ENCODE results near the gene GPR137C.

GPR137C gene, protein sequence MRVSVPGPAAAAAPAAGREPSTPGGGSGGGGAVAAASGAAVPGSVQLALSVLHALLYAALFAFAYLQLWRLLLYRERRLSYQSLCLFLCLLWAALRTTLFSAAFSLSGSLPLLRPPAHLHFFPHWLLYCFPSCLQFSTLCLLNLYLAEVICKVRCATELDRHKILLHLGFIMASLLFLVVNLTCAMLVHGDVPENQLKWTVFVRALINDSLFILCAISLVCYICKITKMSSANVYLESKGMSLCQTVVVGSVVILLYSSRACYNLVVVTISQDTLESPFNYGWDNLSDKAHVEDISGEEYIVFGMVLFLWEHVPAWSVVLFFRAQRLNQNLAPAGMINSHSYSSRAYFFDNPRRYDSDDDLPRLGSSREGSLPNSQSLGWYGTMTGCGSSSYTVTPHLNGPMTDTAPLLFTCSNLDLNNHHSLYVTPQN

DNA sequence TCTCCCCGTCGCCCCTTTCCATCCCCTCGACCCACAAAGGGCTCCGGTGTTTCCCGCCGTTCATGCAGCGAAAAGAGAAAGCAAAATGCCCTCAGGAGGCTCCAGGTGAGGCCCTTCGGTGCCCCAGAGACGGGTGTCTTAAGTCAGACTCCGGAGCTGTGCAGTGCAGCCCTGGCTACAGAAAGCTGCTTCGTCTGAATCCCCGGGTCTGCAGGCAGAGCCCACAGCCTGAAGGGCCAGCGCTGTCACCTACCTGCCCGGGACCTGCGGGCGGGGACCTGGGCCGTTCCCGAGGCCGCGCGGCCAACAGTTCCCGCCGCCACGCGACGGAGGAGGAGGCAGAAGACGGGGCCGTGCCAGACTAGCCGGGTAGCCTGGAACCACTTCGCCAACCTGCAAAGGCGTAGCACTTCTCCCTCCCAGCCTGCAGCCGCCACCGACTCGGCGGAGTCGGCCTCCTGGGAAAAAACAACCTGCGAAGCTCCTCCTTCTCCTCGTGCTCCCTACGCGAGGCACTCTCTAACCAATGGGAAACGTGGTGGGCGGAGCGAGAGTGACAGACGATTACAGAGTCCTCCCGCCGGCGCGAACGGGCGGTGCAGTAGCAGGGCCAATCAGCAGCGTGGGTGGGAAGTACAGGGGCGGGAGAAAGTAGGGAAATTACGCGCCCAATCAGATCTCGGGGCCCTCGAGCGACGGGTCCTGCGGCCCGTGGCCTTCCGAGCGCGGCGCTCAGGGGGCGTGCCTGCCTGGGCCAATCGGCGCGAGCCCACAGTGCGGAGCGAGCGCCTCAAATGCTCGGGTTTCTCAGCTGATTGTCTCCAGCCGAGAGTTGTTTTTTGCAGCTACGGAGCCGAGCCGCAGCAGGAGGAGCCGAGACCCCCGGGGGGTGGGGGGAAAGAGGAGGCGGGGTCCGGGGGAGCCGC is at the start of gene GPR137C, which contains the start of gene TXNDC16:
TSS of gene GPR137C (plus strand) at position 774 of the 926 bp plus-strand sequence. CDS start 312 bp downstream, outside the sequence.
TSS of gene TXNDC16 (minus strand) at position 443 of the 926 bp plus-strand sequence. CDS start 8,948 bp downstream, outside the sequence.
- DNase-seq (ENCODE audit: low read depth in 3 of 3), result peak; percentile 99 to 100 (median 99)

DNA sequence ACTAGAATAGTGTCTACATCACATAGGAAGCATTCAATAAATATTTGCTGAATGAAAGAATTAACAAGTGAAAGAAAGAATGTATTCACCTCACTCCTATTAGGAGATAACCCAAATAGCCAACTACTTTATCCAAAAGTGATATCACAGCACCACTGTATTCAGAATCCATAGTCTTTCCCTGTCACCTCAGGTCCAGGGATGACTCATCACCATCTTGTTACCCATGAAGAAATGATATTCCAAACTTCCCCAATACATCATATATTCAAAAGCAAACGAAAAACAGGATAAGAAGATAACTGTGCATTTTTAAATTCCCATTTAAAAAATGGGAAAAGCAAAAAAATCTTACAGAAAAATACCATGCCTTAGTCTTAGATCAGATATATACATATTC is 39.4 kb upstream of the GPR137C start:
- DNase-seq (ENCODE audit: low read depth in 3 of 3), result no peak

DNA sequence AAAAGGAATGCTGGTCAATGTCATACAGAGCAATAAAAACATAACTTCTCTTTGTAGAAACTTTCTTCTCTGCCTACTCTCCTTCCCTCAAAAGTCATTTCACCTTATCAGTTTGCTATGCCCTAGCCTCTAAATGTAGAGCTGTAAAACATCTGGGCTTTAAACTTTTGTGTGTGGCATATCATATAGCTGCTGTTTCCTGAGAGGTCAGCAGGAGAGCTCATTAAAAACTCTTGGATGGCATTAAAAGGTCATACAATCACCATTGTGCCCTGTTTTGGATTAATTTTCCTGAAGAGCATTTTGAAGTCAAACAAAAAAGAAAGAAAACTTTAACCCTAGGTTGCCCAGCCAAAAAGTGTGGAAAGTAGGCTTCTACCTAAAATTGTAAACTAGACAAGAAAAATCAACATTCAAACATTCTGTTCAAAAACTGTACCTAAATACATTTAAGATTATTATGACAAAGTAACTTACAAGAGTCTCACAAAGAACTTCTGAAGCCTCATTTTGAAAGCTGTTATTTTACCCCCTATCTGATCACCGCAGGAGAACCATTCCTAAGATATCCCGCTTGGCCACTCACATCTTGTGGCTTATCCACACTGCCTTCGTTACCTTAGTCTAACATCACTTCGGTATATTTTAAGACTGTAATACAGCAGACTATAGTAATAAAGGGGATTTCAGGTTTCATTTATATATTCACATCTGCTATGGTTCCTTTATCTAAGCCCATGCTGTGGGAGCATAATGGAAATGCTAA is 38.4 kb upstream of the GPR137C start:
- no peak for DNase-seq (ENCODE audit: low read depth in 3 of 3)

DNA sequence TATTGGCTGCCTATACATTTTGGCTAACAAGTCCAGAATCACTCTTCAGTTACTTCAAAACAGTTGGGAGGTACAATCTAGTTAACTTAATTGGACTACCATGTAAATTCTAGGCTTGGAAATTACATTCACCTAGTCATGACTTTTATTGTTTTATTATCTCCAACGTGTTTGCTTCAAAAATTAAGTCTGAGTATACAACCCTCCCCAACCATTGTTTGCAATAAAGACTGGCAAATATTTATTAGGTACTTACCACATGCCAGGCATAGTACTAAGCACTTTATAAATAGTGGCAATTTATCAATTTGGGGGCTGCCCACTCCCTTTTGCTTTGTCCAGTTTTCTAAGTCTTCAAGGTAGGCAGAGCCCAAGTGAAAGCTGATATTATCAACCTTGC is 30.6 kb upstream of the GPR137C start:
- DNase-seq (ENCODE audit: low read depth in 3 of 3), result no peak

DNA sequence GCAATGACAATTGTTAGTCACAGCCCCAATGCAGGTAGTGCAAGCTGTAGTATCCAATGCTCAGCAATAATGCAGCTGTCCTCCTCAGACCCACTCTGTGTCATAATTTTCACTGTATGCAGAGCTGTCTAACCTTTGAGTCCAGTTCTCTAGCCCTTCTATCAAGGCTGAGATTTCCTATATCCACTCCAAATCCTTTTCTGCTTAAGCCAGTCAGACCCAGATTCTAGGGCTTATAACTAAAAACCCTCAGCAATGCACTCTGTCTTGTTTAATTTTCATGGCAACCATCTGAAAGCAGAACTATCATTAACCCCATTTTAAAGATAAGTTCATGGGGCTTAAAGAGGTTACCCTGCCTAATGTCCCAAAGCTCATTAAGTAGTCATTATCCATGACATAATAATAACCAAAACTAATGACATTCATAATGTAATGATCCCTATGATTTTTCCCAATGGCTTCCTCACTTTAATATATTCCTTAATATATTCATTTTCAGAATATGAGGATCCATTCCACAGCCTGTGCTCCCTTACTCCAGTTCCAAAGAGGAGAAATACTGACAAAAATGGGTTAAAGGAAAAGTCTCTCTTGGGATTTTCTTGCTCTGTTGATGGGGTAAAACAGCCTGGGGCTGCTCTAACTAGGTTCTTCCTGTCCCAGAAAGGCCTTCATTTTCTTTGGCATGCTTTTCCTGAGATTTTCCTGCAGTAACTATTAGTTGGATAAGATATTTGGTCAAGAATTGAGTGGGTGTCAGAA is 29.9 kb upstream of the GPR137C start:
- DNase-seq (ENCODE audit: low read depth in 3 of 3), result no peak

DNA sequence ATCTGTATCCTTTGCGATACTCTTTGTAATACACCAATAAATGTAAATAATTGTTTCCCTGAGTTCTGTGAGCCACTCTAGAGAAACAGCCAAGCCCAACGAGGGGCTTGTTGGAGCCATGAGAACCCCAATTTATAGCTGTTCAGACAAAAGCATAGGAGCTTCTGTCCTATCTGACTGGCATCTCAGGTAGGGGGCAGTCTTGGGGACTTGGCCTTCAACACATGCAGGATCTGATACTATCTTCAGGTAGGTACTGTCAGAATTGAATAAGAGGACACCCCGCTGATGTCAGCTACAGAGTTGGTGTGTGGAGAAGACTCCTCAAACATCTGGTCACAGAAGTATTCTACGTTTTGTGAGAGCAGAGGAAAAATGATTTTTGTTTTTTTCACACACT is 25.6 kb upstream of the GPR137C start:
- DNase-seq (ENCODE audit: low read depth in 3 of 3), result no peak

DNA sequence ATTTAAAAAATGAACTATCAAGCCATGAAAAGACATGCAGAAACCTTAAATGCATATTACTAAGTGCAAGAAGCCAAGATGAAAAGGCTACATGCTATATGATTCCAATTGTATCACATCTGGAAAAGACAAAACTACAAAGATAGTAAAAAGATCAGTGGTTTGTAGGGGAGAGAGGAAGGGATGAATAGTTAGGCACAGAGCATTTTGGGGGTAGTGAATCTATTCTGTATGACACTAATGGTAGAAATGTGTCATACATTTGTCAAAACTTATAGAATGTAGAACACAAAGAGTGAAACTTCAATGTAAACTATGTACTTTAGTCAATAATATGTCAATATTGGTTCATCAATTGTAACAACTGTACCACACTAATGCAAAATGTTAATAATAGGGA is 21.2 kb upstream of the GPR137C start:
- no peak for DNase-seq (ENCODE audit: low read depth in 3 of 3)

DNA sequence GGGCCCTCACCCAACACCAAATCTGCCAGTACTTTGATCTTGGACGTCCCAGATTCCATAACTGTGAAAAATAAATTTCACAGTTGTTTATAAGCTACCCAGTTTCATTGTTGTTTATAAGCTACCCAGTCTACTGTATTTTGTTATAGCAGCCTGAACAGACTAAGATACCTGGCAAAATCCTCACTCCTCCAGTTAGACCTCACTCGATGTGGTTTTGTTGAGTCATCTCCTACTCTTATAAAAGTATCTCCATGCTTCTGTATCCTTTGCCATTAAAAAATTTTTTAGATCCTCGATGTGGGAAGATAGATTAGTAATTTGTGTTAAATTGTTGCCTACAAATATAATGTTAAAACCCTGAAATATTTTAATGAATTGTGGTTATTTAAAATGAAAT is 16.4 kb upstream of the GPR137C start:
- no peak for DNase-seq (ENCODE audit: low read depth in 3 of 3)

DNA sequence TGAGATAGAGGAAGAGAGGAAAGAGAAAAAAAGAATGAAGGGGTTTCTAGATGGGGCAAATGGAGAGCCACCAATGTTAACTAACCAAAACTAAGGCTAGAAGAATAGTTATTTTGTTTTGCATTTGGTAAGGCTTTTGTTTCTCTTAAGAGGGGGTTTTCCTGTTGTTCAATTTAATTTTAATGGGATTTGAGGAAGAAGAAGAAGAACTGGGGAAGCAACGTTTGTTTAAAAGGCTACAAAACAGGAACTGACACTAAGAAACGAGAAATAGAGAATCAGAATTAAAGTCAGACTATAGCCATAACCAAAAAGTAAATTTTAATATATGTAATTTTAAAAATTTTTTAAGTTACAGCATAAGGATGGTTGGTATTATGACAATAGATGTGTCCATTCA is 14.0 kb upstream of the GPR137C start:
- no peak for DNase-seq (ENCODE audit: low read depth in 3 of 3)

DNA sequence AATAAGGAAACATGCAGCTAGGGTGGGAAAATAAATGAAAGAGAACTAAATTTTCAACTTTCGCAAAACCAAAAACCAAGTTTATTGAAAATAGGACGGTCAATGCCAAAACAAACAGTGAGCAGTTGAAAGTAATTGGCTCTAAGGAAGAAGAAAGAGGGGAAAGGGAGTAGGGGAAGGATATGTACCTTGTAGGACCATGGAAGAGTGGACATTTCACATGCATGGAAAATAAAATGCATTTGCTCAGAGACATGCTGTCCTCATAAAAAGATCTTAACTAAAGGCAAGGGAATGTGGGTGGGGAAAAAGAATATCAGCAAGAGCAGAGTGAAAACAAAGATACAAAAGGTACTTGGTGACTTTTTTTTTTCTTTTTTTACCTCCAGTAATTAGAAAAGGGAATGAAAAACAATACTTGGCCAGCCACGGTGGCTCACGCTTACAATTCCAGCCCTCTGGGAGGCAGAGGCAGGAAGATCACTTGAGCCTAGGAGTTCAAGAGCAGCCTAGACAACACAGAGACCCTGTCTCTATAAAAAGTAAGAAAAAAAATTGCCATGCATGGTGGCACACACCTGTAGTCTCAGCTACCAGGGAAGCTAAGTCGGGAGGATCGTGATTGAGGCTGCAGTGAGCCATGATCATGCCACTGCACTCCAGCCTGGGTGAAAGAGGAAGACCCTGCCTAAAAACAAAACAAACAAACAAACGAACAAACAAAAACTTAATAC is 6.9 kb upstream of the GPR137C start:
- no peak for DNase-seq (ENCODE audit: low read depth in 3 of 3)

DNA sequence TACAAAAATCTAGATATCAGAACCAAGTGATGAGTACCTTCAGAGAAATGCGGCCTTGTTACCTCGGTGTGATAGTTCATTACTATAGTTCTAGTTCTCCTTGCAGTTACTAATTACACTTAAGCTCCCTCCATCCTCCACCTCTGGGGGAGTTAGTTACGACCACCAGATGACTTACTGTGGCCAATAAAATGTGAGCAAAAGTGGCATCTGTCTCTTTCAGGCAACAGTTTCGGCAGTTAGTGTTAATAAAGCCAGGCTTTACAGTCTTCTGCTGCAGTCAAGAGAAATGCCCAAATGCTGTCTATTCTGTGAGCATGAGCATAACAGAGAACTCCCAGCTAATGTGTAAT is 6.3 kb upstream of the GPR137C start:
- DNase-seq (ENCODE audit: low read depth in 3 of 3), result no peak

DNA sequence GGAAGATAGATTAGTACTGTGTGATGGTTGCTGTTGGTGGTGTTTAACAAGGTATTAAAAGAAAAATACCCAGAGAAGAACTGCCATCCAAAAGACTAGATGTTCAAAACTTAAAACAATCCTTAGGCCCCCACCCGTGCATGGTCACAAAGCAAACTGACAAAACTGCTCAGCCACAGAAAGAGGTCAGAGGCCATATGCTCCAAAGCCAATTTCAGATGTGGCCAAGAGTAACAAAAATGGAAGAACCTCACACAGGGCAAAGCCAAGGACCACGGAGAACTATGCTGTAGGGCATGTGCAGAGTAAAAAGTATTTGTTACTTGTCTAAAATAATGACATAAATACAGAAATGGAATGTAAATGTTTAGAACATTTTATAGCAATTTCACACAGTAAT is 5.6 kb upstream of the GPR137C start:
- no peak for DNase-seq (ENCODE audit: low read depth in 3 of 3)

DNA sequence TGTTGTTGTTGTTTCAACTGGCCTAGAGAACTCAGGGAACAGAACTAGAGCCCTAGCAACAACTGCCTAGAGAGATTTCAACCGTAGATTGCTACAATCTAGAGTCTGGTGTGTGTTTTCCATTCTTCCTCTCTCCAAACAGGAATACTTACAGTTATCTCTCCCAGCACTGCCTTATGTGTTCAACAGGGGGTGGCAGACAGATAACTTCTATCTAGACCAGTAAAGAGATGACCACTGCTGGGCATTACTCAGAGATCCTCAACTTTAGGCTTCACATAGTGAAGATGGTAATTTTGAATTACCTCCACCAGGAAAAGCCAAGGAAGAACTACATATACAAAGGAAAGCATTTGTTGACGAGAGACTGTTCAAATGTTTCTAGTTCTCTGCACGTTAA is 5.1 kb upstream of the GPR137C start:
- no peak for DNase-seq (ENCODE audit: low read depth in 3 of 3)

DNA sequence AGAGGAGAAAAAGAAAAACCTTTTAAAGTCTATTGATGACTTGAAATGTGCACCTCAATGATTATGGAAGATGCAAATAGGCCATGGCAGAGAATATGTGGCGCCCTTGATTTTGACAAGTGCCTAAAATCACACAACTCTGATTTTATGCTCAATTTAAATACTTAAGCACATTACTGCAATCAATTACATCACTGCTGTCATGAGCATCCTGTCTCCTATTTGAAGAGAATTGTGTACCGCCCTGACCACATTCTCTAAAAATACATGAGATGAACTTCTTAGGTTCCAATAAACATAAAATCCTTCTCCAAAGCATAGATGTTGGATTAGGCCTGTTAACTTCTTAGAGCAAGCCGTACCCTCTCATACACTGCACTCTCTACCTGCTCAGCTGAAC is 2.0 kb upstream of the GPR137C start:
- DNase-seq (ENCODE audit: low read depth in 3 of 3), result no peak

DNA sequence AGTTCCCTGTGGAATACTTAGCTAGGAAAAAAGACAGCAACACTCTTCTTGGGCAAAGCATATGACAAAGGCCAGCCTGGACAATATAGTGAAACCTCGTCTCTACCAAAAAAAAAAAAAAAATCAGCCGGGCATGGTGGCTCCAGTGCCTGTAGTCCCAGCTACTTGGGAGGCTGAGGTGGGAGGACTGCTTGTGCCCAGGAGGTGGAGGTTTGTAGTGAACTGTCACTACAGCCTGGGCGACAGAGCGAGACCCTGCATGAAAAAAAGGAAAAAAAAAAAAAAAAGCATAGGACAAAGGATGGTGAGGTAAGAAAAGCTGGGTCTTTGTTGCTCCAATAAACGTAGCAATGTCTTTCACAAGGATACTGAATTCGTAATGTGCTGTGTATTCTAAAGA is 1.4 kb upstream of the GPR137C start:
- no peak for DNase-seq (ENCODE audit: low read depth in 3 of 3)

DNA sequence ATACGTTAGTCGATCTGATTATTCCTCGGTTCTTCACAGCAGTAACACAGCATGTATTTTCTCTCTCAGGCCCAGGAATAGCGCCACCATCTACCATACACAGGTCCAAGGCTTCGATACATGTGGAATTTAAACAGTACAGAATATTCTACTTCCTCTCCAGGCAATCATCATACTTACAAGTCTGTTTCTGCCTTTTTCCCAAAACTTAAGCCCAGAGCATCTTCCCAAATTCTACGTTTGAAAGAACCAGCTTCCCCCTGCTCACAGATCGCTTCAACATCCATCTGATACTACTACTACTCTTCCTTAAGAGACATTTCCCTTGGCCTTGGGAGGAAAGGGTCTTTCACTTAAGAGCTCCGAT is 957 bp upstream of the GPR137C start:
- no peak for DNase-seq (ENCODE audit: low read depth in 3 of 3)

DNA sequence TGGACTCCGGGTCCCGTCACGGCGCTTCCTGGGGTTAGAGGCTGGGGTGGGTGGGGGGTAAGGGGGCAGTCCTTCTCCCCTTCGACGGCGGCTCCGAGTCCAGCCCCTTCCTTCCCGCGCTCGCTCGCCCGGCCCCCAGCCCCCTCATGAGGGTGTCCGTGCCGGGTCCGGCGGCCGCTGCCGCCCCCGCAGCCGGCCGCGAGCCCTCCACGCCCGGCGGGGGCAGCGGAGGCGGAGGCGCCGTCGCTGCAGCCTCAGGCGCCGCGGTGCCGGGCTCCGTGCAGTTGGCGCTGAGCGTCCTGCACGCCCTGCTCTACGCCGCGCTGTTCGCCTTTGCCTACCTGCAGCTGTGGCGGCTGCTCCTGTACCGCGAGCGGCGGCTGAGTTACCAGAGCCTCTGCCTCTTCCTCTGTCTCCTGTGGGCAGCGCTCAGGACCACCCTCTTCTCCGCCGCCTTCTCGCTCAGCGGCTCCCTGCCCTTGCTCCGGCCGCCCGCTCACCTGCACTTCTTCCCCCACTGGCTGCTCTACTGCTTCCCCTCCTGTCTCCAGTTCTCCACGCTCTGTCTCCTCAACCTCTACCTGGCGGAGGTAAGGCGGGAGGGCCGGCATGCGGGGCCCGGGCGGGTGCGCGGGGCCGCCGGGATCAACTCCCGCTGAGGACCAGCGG is 500 bp downstream of the GPR137C start:
- peak in 1 of 3 donors; percentile 26 for DNase-seq (ENCODE audit: low read depth in 3 of 3)

DNA sequence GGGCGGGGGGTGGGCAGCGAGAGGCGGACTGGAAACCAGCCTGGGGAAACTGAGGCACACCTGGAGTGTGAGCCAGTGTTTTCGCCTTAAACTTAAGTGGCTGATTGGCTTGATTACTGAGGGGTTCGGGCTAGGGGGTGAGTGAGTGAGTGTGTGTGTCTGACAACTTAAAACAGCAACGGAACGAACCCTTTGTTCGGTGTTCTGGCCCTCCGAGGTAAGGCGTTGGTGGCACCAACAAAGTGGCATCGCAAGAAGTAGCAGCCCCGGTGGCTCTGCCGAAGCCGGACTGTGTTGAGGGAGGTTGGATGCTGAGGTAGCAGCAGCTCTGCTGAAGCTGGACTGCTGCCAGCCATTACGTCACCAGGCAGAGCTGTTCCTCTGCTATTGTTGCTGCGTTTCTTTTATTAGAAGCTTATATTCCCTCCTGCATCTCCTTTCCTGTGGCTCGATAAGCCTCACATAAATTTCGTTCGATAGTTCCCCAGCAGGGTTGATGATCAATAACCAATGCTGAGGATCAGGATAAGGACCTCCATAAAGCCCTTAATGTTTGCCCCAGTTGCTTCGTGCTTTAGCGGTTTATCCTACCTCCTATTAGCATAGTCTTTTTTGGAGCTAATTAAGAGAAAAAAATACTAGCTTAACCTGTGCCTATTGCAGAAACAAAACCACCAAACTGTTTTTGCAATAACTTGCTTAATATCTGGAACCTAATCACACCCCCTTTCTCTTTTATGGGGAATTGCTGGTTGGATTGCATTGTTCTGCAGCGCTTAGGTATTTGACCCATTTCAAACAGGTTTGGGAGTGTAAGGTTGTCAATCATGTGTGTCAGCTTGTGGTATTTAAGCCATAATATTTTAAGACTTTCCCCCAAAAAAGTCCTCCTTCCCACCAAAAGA is 1.3 kb downstream of the GPR137C start:
- DNase-seq (ENCODE audit: low read depth in 3 of 3), result peak; percentile 42 to 73 (median 58)

DNA sequence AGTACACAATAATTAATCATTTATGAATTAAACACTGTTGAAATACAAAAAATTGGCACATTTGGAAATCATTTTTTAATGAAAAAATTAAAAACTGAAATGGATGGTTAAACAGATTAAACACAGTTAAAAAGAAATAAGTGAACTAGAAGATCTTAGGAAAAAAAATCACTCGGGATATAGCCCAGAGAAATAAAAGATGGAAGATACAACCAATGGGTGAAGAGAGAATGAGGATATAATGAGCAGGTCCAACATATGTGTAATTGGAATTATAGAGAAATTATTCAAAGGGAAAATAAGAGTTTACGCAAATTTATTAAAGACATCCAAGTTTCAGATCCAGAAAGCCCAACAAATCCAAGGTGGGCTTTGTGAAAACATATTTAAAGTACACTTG is 6.1 kb downstream of the GPR137C start:
- DNase-seq (ENCODE audit: low read depth in 3 of 3), result no peak

Measured in stimulated activated CD4-positive, alpha-beta T cell treated with anti-CD3 and anti-CD28 coated beads, TNF-alpha, amount 100 ng/mL, for 48 hours (primary cell).